ENCODE measurements around the gene TFEB. TPM values are rescaled to one million over a fixed set of nuclear protein-coding genes. Genes with fewer than 3 reads are reported as not detected.

Gene TFEB
- total and polyA plus RNA-seq, 2 of the 8 experiments (the other 6 are each of a cell fraction or from before 2014, with no cell fraction given) = 2.3 to 6.7 TPM

DNA sequence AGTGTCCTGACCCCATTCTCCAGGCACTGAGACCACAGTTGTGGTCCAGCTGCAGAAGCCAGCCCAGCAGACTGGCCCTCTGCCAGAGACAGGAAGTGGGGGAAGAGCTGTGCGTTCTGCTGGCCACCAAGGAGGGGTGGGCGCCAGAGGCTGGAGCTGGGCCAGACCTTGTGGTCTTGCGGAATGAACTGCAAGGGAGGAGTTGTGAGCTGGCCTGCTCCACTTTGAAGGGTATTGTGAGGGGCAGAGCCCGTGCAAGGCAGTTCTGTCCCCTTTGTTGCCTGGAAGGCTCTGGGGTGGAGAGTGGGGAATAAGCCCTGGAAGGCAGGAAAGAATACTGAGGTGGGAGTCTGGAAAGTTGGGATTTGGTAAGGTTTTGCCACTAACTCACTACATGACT lies 100.8 kb downstream of the TFEB start:
- H3K14ac ChIP-seq (ENCODE audit: insufficient read length) = no peak overlapping the region
- no peak overlapping the region; the same call in 1 of the 2 replicates for H2BK15ac ChIP-seq (ENCODE audit: low read length)
- H3K23me2 ChIP-seq (ENCODE audit: low read depth, low read length) = peaks cover 22% of the 10 kb centered on the region; the same call in 1 of the 2 replicates
- peaks cover 8 to 46% (median 25%) of the 10 kb centered on the region in 4 experiments; a peak in 6 of 7 replicates for H3K27me3 ChIP-seq (replicated peaks in 1 of 4; ENCODE audit: control insufficient read depth in 3 of 4, extremely low read depth in 1 of 4, insufficient read depth in 3 of 4, low read length in 3 of 4)
- peak overlapping the region; percentile 11 for H3K4ac ChIP-seq (replicated peaks; ENCODE audit: insufficient read length, low read depth, low read length)
- H3K36me3 ChIP-seq (ENCODE audit: control insufficient read depth in 2 of 4, insufficient read depth in 4 of 4, low read length in 3 of 4) = no peaks in the 10 kb centered on the region
- H4K5ac ChIP-seq (ENCODE audit: insufficient read length, low read depth, low read length) = no peak overlapping the region
- peak overlapping the region; percentile 56; the same call in 1 of the 2 replicates for H2BK20ac ChIP-seq (ENCODE audit: low read length)
- 0 out of 2 replicates have a peak overlapping the region, but pooled peaks have one; percentile 46 for H2BK5ac ChIP-seq (ENCODE audit: low read depth, low read length)
- H3K9ac ChIP-seq (replicated peaks in 1 of 4; ENCODE audit: extremely low read depth in 1 of 4, low read depth in 3 of 4, low read length in 3 of 4) = no peak overlapping the region
- no peak overlapping the region for H3K4me3 ChIP-seq (ENCODE audit: extremely low read depth in 1 of 4, insufficient read depth in 2 of 4, low read depth in 3 of 4, low read length in 4 of 4)
- H3K79me2 ChIP-seq (ENCODE audit: control insufficient read depth in 1 of 2, insufficient read depth in 2 of 2, low read length in 2 of 2) = peaks cover 0 to 4% of the 10 kb centered on the region in 2 experiments; a peak in 1 of 4 replicates
- no peak overlapping the region for H3K27ac ChIP-seq (ENCODE audit: low read depth, low read length)
- H2AK5ac ChIP-seq (ENCODE audit: low read depth, low read length) = no peak overlapping the region
- H2BK12ac ChIP-seq (ENCODE audit: low read depth, low read length) = no peak overlapping the region
- H3K18ac ChIP-seq (ENCODE audit: extremely low read depth, low read length) = peak overlapping the region; percentile 56
- H3K56ac ChIP-seq (replicated peaks; ENCODE audit: insufficient read length, low read depth, low read length) = no peak overlapping the region
- H2BK120ac ChIP-seq (replicated peaks; ENCODE audit: low read depth, low read length) = no peak overlapping the region
- no peak overlapping the region for H4K91ac ChIP-seq (replicated peaks; ENCODE audit: insufficient read length, low read length)
- 45% methylated on average over 4 of the region's 4 CpGs; no CpG with 5 or more reads in 1 of the 2 experiments for WGBS, 2 experiments (ENCODE audit: extremely low coverage in 1 of 2, insufficient coverage in 1 of 2, insufficient read length in 1 of 2, insufficient replicate concordance in 2 of 2, low coverage in 1 of 2, low lambda C conversion rate in 2 of 2, missing lambda C conversion rate in 1 of 2)
- no peak overlapping the region for H4K8ac ChIP-seq (ENCODE audit: extremely low read depth, insufficient read depth, low read length)
- H3K23ac ChIP-seq (ENCODE audit: insufficient read length) = no peak overlapping the region
- no peaks in the 10 kb centered on the region for H4K20me1 ChIP-seq (replicated peaks in 1 of 2; ENCODE audit: control insufficient read depth in 1 of 2, insufficient read depth in 2 of 2, low read length in 2 of 2)
- no peak overlapping the region for H2AFZ ChIP-seq (ENCODE audit: low read length)
- CTCF ChIA-PET (ENCODE audit: partially characterized antibody) = interaction anchor here (0.6 to 6.5 kb wide), 13 partner anchors 9 to 268 kb away, joined by 3 to 48 read pairs (median 3); no protein-coding TSS in a partner anchor
- FAIRE-seq = no peak
- DNase-seq (ENCODE audit: low read depth in 1 of 2, low spot score in 2 of 2) = no peak
- POLR2A ChIA-PET (ENCODE audit: partially characterized antibody) = interaction anchor here (0.7 to 1.2 kb wide), 3 partner anchors 19 to 55 kb away, joined by 3 read pairs; no protein-coding TSS in a partner anchor
- no peaks in the 10 kb centered on the region for H3K9me3 ChIP-seq (ENCODE audit: insufficient read depth in 2 of 2, low read depth in 1 of 2, low read length in 1 of 2)
- peaks cover 0 to 9% (median 6%) of the 10 kb centered on the region in 4 experiments; a peak in 6 of 7 replicates for H3K4me1 ChIP-seq (replicated peaks in 1 of 4; ENCODE audit: control insufficient read depth in 3 of 4, insufficient read depth in 4 of 4, low read length in 3 of 4)
- H3K79me1 ChIP-seq (ENCODE audit: low read depth, low read length) = no peaks in the 10 kb centered on the region
- no peak overlapping the region for H3K4me2 ChIP-seq (ENCODE audit: insufficient read depth in 1 of 2, low read depth in 2 of 2, low read length in 2 of 2)
- peak in 1 of 2 experiments; percentile 12; a peak in 1 of 4 replicates for TF ChIP-seq RAD21 (IDR thresholded peaks at IDR 0.05 in 1 of 2, conservative IDR thresholded peaks at IDR 0.05 in 1 of 2; ENCODE audit: low read depth in 2 of 2, low read length in 2 of 2)
